NCI-H1436 treated with DMSO at 0.1 percent for 48 hours (cell line): ENCODE data around the gene TAF1B.

Experiments
- DNase-seq: peaks from one replicate; lab custom pipeline; 2025; lab: John Stamatoyannopoulos, UW

The TAF1B gene

DNA sequence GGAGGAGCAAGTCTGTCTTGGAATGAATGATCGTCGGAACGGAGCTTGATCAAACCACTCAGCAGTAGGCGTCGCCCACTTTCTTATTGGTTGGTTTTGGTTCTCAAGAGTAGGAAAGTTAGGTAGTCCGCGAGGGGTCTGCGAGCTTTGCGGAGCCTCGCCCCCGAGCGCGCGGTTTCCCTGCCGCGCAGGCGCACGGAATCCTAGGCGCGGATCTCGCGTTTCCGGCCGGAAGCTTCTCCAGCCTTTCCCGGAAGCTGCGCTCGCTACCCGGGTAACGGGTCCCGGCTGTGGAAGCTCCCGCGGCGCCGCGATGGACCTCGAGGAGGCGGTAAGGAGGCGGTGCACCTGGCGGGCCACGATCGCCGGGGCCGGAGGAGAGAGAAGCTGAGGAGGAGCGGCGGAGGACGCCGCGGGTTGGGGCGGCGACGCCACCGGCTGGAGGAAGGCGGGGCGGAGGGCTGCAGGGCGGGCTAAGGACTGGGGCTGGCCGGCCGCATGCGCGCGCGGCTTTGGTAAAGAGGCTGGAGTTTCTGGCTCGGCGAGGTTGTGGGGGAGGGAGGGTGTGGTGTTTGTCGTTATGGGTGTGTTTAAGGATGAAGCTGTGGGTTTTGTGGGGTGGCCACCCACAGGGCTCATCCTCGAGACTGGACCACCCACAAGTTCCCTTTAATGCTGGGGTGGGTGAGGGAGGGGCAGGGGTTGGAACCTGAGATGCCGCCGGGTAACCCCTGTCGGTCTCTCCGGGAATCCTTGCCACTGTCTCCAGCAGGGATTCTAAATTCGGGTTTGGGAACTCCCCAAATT lies at the start of gene TAF1B:
Gene TAF1B (plus strand): TSS at position 246 of the 807 bp plus-strand sequence. CDS start 68 bp downstream, at position 314.
- DNase-seq, result peak; percentile 74

DNA sequence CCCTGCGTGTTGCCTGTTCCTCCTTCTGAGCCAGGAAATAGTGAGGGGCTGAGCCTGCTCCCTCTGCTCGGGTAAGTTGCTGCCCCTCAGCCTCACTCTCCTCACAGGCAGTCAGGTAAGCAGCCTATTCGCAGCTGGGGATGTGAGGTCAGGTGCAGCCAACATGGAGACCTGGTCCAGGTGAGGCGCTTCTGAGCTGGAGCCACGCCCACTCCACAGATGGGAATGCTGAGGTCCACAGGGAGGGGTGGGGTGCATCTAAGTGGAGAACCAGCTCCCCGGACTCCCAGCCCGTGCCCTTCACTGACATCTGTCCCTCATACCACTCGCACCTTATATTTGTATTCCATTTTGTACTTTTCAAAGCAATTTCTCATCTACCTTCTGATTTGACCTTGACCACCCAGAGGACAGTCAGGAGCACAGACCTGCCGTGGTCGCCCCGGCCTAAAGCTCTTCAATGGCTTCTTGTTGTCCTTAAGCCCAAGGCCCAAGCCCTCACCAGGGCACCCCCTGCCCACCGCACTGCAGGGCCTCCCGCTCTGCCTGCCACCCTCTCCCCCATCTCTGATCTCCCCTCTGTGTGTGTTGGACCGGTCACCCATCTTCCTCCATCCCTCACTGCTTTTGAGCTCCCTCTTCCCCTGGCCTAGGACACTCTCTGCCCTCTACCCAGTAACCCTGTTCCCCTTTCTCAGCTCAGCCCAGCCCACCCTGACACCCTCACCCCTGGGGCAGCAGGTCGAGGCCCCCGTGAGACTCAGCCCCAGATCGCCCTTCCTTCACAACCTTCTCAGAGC lies 49.2 kb upstream of the TAF1B start:
- DNase-seq, result no peak

DNA sequence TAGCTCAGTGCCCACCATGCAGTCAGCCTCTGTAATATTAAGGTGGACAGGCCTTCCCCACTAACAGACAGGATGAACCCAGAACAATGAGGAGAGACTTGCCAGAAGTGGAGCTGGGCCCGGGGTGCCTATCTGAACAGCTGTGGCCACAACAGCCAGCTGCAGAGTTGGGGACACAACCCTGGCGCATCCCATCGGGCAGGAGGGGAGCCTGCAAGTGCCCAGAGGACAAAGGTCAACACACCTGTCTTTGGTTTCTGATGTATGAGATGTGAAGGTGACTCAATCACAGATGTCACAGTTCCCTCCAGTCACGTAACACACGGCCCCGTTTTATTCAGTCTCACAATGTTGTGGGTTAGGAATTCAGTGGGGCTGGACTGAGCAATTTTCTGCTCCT lies 48.2 kb upstream of the TAF1B start:
- no peak for DNase-seq

DNA sequence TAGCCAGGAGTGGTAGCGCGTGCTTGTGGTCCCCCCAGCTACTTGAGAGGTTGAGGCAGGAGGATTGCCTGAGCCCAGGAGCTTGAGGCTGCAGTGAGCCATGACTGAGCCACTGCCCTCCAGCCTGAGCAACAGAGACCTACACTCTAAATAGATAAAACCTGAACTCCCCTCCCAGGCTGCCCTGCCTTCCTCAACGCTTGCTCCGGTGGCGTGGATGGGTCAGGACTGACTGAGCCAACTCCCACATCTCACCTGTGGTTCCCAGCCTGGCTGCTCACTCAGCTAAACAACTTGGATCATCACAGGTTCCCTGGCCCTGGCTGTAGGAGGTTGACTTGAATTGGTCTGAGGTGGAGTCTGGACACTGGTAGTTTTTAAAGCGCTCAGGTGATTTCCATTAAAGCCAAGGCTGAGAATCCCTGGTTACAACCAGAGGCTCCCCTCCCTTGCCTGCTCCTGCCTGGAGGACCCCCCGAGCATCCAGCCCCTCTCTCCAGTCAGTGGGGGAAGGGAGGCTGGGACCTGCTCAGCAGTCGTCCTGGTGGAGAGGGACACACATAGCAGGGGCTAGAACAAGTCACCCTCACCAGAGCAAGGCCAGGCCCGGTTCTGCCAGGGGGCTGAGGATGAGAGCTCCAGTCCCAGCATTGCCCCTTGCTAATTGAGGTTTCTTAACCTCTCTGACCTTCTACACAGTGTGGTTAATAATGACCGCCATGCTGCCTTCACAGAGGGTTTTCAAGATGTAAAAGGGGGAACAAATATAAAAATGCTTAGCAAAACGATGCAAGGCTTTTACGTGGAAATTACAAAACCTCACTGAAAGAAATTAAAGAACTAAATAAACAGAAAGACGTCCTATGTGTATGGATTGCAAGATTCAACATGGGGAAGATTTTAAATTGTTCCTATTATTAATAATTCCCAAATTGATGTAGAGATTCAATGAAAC lies 46.9 kb upstream of the TAF1B start:
- DNase-seq, result no peak

DNA sequence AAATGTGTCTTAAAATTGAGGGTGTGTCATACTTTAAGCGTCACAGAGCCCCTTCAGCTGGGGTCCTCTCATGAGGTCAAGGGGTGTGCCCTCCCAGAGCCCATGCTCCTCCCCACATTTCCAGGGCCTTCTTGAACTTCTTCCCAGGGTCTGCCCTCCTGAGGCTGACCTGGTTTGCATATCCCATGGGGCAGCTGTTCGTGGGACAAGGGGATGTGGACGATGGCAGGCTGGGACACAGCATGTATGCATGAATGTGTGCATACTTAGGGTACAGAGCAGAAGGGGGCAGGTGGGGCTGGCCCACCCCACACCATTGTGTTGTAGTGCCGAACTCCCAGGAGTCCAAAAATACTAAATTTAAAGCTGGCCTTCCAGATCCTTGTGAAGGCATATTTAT lies 46.2 kb upstream of the TAF1B start:
- no peak for DNase-seq

DNA sequence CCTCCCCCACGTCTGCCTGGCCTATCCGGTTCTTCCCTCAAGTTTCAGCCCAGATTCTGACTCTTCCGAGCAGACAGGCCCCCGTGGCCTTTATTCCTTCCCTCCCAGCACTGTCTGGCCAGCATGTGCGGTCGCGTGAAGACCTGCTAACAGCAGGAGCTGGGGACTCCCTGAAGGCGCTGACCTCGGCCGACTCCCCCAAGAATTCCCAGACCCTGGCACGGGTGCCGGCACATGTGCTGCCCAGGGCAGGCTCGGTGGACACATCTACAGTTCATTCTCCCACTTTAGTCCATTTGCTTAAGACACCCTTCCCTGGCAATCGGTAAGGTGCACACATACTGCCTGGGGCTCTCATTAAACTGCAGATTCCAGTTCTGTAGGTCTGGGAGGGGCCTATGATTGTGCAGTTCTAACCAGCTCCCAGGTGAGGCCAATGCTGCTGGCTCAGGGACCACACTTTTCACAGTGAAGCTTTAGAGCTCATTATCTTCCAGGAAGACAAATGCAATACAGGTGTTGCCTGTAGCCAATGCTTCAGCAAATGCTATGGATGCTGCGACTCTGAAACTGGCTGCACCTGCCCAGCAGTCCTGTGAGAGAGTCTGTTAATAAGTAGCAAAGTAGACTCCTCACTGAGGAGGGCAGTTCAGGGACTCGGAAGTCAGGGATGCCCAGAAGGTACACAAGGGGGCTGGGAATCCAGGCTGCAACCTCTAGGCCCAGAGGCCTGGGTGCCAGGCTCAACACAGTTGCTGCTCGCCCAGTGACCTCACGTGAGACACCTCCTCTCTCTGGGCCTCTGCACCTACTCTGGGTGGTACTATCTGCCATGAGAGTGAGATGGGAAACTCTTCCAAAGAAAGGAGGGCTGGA lies 45.4 kb upstream of the TAF1B start:
- no peak for DNase-seq

DNA sequence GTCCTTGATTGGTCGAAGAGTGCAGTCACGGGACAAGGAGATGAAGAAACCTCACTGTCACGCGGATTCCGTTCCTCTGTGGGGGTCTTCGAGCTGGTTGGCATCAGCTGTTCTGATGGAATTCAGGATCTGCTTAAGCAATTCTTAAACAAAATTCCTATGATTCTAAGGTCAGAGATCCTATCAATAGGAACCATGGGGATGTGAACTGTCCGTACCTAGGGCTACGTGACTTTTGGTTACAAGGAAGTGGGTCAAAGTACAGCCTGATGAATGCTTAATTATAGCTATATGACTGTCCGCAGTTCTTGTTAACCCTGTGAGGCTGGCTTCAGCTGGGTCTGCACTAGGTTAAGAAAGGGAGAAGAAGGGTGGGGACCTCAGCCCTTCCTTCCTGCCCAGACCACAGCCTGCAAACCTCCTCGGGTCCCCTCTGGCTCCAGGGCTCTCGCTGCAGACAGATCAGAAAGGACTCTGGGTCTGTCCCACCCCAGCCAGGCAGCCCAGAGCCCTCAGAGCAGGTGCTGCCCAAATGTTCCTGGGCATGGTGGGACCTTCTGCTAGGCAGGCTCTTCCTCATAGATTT lies 44.2 kb upstream of the TAF1B start:
- no peak for DNase-seq

DNA sequence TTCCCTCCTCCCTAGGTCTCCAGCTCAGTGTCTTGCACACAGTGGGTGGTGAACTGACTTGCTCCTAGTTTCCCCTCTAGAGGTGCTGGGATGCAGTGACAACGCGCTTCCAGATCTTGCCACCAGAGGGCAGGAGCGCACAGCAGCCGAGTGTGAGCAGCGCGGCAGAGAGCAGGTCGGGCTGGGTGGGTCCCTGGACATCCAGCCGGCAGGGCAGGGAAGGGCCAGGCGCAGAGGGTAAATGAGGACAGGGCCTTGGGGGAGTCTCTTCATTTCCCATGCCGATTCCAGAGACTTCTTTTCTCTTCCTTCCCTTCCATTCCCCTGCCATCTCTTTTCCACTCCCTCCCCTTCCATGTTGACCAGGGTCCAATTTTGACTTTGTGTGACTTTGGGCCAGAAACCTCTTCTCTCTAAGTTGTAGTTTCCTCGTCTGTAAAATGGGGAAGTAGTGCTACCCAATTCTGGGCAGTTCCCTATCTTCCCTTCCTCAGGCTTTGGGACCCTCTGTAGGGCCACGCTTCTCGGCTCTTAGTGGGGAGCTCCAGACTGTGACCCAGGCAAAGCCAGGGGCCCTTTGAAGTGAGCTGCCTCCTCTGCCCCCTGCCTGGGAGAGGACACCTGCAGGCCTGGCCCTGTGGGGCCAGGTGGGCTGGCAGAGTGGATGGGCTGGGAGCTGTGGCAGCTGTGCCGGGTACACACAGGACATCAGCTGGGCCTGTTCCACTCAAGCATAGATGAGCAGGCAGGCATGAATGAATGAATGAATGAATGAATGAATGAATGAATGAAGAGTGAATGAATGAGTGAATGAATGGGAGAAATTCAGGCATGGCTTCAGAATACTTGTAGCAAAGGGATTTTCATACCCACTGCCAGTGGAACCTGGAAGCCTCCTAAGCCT lies 43.3 kb upstream of the TAF1B start:
- no peak for DNase-seq

DNA sequence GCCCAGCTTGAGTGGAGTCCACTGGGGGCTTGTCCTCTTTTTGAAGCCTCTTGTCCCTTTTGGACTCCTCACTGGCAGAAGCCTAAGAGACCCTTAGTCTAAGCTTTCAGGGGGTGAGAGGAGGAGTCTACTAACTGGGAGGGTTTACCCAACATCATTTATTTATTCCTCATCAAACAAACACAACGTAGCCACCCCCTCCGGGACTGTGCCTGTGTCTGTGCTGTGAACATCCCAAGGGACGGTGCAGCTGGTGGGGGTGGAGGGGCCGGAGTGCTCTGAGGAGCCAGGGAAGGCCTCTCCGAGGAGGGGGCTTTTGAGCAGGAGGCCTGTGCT lies 42.7 kb upstream of the TAF1B start:
- DNase-seq, result no peak

DNA sequence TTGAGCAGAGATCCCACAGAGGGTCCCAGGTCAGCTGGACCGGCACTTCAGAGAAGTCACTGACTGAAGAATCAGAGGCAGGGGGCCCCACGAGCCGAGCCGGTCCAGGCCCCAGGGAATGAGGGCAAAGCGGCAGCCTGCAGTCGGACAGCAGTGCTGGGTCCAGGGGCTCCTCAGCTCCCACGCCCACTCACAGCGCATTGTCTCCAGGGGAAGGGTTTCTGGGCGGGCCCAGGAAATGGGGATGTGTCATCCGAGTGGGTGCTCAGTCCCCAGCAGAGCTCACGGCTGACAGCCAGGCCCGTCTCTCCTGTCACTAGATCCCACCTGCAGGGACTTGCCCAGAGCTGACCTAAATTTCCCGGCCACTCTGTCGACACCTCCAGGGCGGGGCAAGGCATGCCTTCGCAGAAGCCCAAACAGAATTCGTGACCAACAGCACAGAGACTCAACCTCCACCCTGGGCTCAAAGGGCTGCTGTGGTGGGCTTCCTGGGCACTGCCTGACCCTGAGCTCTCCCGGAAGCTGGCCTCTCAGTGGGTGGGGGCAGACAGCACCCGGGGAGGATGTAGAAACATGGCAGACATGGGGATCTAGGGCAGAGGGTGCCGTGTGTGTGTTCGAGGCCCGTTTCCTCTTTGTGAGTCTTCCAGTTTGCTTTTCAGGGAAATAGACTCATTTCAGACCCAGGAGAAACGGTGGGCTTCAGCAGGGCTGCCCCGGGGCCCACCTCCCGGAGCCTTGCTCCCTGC lies 42.1 kb upstream of the TAF1B start:
- no peak for DNase-seq

DNA sequence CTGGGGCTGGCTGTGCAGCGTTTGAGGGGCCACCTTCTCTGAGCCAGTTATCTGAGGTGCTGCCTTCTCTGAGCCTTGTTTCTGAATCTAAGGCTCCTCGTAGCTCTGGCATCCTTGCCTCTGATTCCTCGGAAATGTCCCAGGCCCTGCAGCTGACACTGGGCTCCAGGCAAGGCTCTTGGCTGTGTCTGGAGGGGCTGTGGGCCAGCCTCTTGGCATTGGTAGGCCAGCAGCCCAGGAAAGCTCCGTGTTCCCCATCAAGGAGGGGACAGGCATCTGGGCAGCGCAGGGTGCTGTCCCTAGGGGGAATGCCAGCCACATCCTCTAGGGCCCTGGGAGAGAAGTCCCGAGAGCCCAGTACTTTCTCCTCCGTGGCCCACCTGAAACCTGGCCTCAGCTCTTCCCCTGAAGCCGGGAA lies 40.7 kb upstream of the TAF1B start:
- no peak for DNase-seq

DNA sequence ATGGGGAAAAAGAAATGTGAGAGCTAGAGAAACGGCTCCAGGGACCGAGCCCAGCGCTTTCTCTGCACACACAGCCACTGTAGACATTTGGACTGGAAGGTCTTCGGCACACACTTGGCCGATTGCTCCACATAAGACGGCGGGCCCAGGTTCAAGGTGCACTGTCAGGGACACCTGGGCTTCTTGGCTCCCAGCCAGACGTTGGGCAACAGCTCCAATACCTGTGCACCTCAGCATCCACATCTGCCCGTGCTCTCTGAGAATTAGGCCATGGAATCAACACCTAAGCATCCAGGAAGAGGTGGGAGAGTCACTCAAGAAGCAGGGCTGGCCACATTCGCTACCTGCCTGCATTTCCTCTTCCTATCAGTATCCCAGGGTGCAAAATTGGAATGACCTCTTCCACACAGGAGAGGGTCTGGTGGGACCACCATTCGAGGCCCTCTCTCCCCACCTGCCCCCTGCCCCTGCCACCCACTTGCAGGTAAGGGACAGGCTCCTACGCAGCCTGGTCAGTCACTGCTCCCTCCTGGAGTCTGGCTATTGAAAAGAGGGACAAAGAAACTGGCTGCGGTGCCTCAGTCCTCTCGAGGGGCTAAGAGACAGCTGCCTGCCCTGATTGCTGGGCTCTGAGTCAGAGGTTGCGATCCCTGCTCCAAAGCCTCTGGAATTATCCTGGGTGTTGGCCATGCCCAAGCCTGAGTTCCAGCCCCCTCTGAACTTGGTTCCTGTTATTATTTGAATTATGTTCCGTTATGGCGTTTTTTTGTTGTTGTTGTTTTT lies 40.1 kb upstream of the TAF1B start:
- no peak for DNase-seq

DNA sequence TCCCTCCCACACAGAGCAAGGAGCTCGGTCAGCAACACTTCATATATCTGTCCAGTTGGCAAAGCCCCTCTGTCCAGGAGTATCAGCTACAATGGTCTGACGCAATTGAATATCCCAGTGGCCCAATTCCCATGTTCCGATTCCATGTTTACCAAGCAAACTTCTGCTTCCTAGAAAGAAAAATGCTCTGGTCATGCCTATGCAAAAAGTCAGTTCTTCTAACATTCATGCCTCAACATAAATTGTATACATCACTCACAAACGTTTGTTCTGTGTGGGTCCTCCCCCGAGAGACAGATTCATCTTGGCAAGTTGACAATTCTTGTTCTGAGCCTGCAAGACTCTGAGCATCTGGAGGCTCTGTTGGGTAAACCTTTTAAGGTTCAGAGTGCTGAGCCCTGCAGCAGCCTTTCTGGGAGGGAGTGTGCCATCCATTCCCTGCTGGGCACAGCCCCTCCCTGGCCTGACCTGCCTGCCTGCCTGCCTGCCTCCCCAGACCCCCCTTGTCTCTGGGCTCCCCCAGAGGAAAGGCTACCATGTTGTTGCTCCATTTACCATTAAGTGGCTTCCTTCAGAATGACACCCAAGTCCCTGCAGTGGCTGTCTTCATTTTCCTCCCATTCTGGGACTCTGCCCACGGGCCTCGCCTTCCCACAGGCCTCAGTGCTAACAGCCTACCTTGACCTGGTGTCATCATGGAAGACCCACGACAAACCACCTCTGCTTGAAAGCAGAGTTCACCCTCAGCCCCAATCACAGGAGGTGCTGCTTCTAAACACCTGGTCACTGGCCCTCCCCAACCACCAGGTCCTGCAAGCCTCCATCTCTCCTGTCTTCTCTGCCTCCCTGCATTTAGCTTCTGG lies 37.6 kb upstream of the TAF1B start:
- no peak for DNase-seq

DNA sequence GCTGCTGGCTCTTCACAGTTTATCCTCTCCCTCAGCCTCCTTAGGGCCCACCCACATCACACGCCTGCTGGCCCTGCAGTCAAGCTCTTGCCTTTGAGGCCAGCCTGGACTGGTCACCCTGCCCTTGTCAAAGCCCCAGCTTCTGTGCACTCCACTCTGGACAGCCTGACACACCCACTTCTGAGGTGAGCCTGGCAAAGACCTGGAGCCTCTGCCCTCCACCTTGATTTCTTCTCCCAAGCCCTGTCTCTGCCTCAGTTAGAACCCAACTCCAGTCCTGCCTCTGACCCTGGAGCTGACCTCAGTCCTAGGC lies 37.0 kb upstream of the TAF1B start:
- no peak for DNase-seq

DNA sequence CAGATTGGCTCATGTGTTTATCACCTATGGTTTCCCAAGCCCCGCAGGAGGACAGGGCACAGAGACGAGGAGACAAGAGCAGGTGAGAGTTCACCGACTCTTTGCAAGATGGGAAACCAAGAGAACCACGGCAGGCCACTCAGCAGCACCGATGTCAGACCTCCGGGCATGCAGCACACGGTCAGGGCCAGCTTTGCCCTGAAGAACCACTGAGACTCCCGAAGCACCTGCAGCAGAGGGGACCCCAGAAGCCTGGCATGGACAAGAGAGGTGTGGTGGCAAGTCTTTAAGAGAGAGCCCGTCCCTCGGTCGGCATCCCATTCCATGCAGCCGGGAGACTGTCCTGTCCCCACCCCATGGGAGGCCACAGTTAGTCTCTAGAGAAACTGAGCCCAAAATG lies 36.6 kb upstream of the TAF1B start:
- no peak for DNase-seq

DNA sequence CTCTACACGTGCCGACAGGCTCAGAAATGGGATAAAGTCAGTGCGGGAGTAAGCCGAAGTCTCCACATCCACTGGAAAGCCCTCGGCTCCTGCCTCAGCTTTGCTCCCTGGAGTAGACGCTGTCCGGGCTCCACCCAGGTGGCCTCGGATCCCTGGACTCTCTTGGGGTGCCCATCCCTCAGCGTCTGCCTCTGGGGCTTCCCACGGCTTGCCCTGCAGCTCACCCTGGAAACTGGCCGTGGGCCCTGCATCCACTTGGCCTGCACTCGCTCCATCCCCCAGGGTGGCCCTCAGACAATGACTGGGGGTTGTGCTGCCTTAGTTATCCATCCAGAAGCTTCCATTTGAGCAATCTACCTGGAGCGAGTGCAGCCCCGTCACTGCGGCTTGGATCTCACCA lies 36.2 kb upstream of the TAF1B start:
- DNase-seq, result no peak

DNA sequence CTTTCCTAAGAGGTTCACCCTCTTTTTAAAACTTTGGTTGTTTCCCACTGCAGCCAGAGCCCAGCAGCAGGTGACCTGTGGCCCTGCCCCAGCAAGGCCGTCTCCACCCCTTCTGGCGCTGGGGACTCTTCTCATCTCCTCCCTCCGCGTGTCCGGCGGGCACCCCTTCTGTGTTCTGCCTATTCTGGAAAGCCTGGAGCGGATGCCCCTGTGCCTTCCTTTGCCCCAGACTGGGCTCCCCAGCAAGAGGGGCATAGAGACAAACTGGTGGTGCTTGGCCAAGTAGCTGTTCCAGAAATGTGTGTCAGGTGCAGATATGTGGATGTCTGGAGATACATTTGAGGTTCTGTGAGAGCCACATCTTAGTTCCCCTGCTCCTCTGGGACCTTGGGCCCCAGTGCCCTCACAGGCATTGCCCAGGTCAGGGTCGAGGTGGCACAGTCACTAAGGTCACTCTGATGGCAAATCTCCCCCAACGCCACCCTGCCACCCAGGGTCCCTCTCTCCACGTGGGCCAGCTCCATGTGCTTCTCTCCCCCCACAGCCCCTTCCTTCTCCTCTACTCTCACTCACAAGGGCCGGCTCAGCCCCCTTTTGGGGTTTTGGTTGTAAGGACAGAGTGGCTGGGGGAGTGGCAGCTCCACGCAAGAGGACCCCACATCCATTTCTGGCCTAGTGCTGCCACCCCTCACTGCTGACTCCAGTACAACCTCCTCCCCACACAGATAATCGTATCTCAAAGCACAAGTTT lies 35.5 kb upstream of the TAF1B start:
- no peak for DNase-seq
